Measurements from ENCODE around the gene SLCO4A1. TPM values are rescaled to one million over a fixed set of nuclear protein-coding genes. Genes with fewer than 3 reads are reported as not detected.

The SLCO4A1 gene
- total and polyA plus RNA-seq, 2 experiments from 2014 or later, result 25.8 to 99.0 TPM

- no peak overlapping the region for H3K4me3 ChIP-seq
- no peaks in the 10 kb centered on the region for H3K36me3 ChIP-seq (replicated peaks; ENCODE audit: insufficient read depth, low read depth)
- 84% methylated on average over 24 of the region's 29 CpGs for WGBS (ENCODE audit: low lambda C conversion rate, missing lambda C conversion rate)
- no peaks in the 10 kb centered on the region for H3K9me3 ChIP-seq (ENCODE audit: low read depth)
- TF ChIP-seq, protein P1, sequence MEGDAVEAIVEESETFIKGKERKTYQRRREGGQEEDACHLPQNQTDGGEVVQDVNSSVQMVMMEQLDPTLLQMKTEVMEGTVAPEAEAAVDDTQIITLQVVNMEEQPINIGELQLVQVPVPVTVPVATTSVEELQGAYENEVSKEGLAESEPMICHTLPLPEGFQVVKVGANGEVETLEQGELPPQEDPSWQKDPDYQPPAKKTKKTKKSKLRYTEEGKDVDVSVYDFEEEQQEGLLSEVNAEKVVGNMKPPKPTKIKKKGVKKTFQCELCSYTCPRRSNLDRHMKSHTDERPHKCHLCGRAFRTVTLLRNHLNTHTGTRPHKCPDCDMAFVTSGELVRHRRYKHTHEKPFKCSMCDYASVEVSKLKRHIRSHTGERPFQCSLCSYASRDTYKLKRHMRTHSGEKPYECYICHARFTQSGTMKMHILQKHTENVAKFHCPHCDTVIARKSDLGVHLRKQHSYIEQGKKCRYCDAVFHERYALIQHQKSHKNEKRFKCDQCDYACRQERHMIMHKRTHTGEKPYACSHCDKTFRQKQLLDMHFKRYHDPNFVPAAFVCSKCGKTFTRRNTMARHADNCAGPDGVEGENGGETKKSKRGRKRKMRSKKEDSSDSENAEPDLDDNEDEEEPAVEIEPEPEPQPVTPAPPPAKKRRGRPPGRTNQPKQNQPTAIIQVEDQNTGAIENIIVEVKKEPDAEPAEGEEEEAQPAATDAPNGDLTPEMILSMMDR (IDR thresholded peaks at IDR 0.05; ENCODE audit: poor library complexity), result no peak
- TF ChIP-seq EZH2phosphoT487 (IDR thresholded peaks at IDR 0.05; ENCODE audit: low read depth, severe bottlenecking, unreplicated experiment) (no peak), EZH2 (IDR thresholded peaks at IDR 0.05; ENCODE audit: borderline replicate concordance) (no peak)
- H3K4me1 ChIP-seq (ENCODE audit: insufficient read depth), result peaks cover 23% of the 10 kb centered on the region
- H3K9me2 ChIP-seq (replicated peaks; ENCODE audit: insufficient read depth), result no peaks in the 10 kb centered on the region
- H2AFZ ChIP-seq, result peak overlapping the region; percentile 18
- peak overlapping the region; percentile 43 for H3K4me2 ChIP-seq
- H3K79me2 ChIP-seq, result no peaks in the 10 kb centered on the region
- no peaks in the 10 kb centered on the region for H3K27me3 ChIP-seq
- no peaks in the 10 kb centered on the region for H4K20me1 ChIP-seq (ENCODE audit: insufficient read depth, poor library complexity, severe bottlenecking)
- H3K27ac ChIP-seq, result peak overlapping the region; percentile 94
- DNase-seq (ENCODE audit: low spot score), result no peak
Measured at GRCh38 chr20:62622877-62623487, 19.3 kb upstream of the SLCO4A1 start.

GRCh38 chr20:62623488-62624324 is 18.6 kb upstream of the SLCO4A1 start:
- DNase-seq (ENCODE audit: low spot score), result peak; percentile 97
- Histone ChIP-seq H3K27ac (peak overlapping the region; percentile 94), H3K27me3 (no peaks in the 10 kb centered on the region), H3K4me2 (peak overlapping the region; percentile 43), H3K36me3 (replicated peaks; ENCODE audit: insufficient read depth, low read depth) (no peaks in the 10 kb centered on the region), H2AFZ (peak overlapping the region; percentile 18), H3K9me2 (replicated peaks; ENCODE audit: insufficient read depth) (no peaks in the 10 kb centered on the region), H3K79me2 (no peaks in the 10 kb centered on the region), H4K20me1 (ENCODE audit: insufficient read depth, poor library complexity, severe bottlenecking) (no peaks in the 10 kb centered on the region), H3K4me1 (ENCODE audit: insufficient read depth) (peaks cover 23% of the 10 kb centered on the region), H3K9me3 (ENCODE audit: low read depth) (no peaks in the 10 kb centered on the region), H3K4me3 (no peak overlapping the region)
- WGBS (ENCODE audit: low lambda C conversion rate, missing lambda C conversion rate), result 17% methylated on average over 22 of the region's 23 CpGs
- TF ChIP-seq EZH2 (IDR thresholded peaks at IDR 0.05; ENCODE audit: borderline replicate concordance) (no peak), EZH2phosphoT487 (IDR thresholded peaks at IDR 0.05; ENCODE audit: low read depth, severe bottlenecking, unreplicated experiment) (no peak)
- TF ChIP-seq, protein P1 (IDR thresholded peaks at IDR 0.05; ENCODE audit: poor library complexity), result no peak

- H3K79me2 ChIP-seq, result no peaks in the 10 kb centered on the region
- H4K20me1 ChIP-seq (ENCODE audit: insufficient read depth, poor library complexity, severe bottlenecking), result no peaks in the 10 kb centered on the region
- H3K4me1 ChIP-seq (ENCODE audit: insufficient read depth), result peaks cover 23% of the 10 kb centered on the region
- H3K9me3 ChIP-seq (ENCODE audit: low read depth), result no peaks in the 10 kb centered on the region
- no peaks in the 10 kb centered on the region for H3K27me3 ChIP-seq
- no peaks in the 10 kb centered on the region for H3K9me2 ChIP-seq (replicated peaks; ENCODE audit: insufficient read depth)
- TF ChIP-seq EZH2 (IDR thresholded peaks at IDR 0.05; ENCODE audit: borderline replicate concordance), result no peak
- TF ChIP-seq, protein P1 (IDR thresholded peaks at IDR 0.05; ENCODE audit: poor library complexity), result no peak
- TF ChIP-seq EZH2phosphoT487 (IDR thresholded peaks at IDR 0.05; ENCODE audit: low read depth, severe bottlenecking, unreplicated experiment), result no peak
- no peak overlapping the region for H2AFZ ChIP-seq
- no peak overlapping the region for H3K4me2 ChIP-seq
- no peaks in the 10 kb centered on the region for H3K36me3 ChIP-seq (replicated peaks; ENCODE audit: insufficient read depth, low read depth)
- 75% methylated on average over 9 of the region's 9 CpGs for WGBS (ENCODE audit: low lambda C conversion rate, missing lambda C conversion rate)
- no peak overlapping the region for H3K4me3 ChIP-seq
- peak overlapping the region; percentile 94 for H3K27ac ChIP-seq
- DNase-seq (ENCODE audit: low spot score), result peak; percentile 33
Measured at GRCh38 chr20:62624325-62624690, 18.0 kb upstream of the SLCO4A1 start.
